Loucy (cell line): Measurements from ENCODE around the gene VWDE.

Source experiments
- H2AFZ ChIP-seq: fragments of 200-600 bp; sonication (generic); 2 replicates; pipeline ENCODE4 v1.6.0; 2016; ENCODE audit warnings: antibody characterized with exemption, mild to moderate bottlenecking, low read length, moderate library complexity
- H3F3A ChIP-seq: fragments of 200-600 bp; 2 replicates; pipeline ENCODE4 v1.6.0; 2016; ENCODE audit warnings: antibody characterized with exemption, low read depth, mild to moderate bottlenecking
- H3K27me3 ChIP-seq: fragments of 200-600 bp; sonication (generic); 2 replicates; pipeline ENCODE4 v1.6.1; 2014; ENCODE audit warnings: low read length, mild to moderate bottlenecking; ENCODE audit not compliant: insufficient read depth, poor library complexity, severe bottlenecking
- H3K36me3 ChIP-seq: fragments of 200-600 bp; sonication (generic); 2 replicates; pipeline ENCODE4 v1.6.1; 2016; ENCODE audit warnings: low read length; ENCODE audit not compliant: insufficient read depth
- H3K4me1 ChIP-seq: fragments of 200-600 bp; sonication (generic); 2 replicates; pipeline ENCODE4 v1.5.1; 2014; ENCODE audit warnings: low read length, mild to moderate bottlenecking; ENCODE audit not compliant: insufficient read depth, poor library complexity, severe bottlenecking
- H3K4me2 ChIP-seq: fragments of 200-600 bp; sonication (generic); 2 replicates; pipeline ENCODE4 v1.6.0; 2014; ENCODE audit warnings: antibody characterized with exemption, low read length, low read depth, mild to moderate bottlenecking; ENCODE audit not compliant: poor library complexity, severe bottlenecking
- H3K4me3 ChIP-seq: fragments of 200-600 bp; sonication (generic); 2 replicates; pipeline ENCODE4 v1.5.1; 2014; ENCODE audit warnings: low read length, mild to moderate bottlenecking, mixed read lengths; ENCODE audit not compliant: poor library complexity, severe bottlenecking
- H3K79me2 ChIP-seq: fragments of 200-600 bp; sonication (generic); 2 replicates; pipeline ENCODE4 v1.6.1; 2014; ENCODE audit warnings: low read length; ENCODE audit not compliant: insufficient read depth
- H3K9ac ChIP-seq: fragments of 200-600 bp; sonication (generic); 2 replicates; pipeline ENCODE4 v1.6.0; 2014; ENCODE audit warnings: mild to moderate bottlenecking, low read depth, low read length, moderate library complexity; ENCODE audit not compliant: poor library complexity, severe bottlenecking
- H3K9me2 ChIP-seq: fragments of 200-600 bp; sonication (generic); replicated peaks from 2 replicates; pipeline ENCODE4 v1.6.1; 2016; ENCODE audit warnings: low read depth, low read length, mixed read lengths
- H3K9me3 ChIP-seq: fragments of 200-600 bp; sonication (generic); 2 replicates; pipeline ENCODE4 v1.6.1; 2014; ENCODE audit warnings: mild to moderate bottlenecking, antibody characterized with exemption, low read length, low read depth; ENCODE audit not compliant: insufficient read depth
- H4K20me1 ChIP-seq: fragments of 200-600 bp; sonication (generic); 2 replicates; pipeline ENCODE4 v1.6.0; 2014; ENCODE audit warnings: antibody characterized with exemption, low read length, mild to moderate bottlenecking; ENCODE audit not compliant: insufficient read depth, poor library complexity, severe bottlenecking
- CTCF ChIP-seq: fragments of 200-600 bp; sonication (generic); conservative IDR thresholded peaks from 2 replicates; pipeline ENCODE4 v1.5.1; 2014; ENCODE audit warnings: mild to moderate bottlenecking, antibody characterized with exemption, low read length
- EZH2phosphoT487 ChIP-seq: fragments of 200-600 bp; IDR thresholded peaks from 2 replicates; pipeline ENCODE4 v1.6.1; 2018; ENCODE audit warnings: antibody characterized with exemption, mild to moderate bottlenecking, moderate library complexity, borderline replicate concordance

VWDE gene

GRCh38 chr7:12369072-12369471 is 34.6 kb downstream of the VWDE start:
- Histone ChIP-seq H3K4me2 (no peak overlapping the region), H3K4me1 (no peaks in the 10 kb centered on the region), H3K36me3 (no peaks in the 10 kb centered on the region)

GRCh38 chr7:12360948-12361347 is 42.7 kb downstream of the VWDE start:
- Histone ChIP-seq H3K9ac (no peak overlapping the region), H3K4me3 (no peak overlapping the region), H4K20me1 (no peaks in the 10 kb centered on the region), H3K9me2 (no peaks in the 10 kb centered on the region), H3K36me3 (no peaks in the 10 kb centered on the region), H3F3A (no peaks in the 10 kb centered on the region), H3K4me2 (no peak overlapping the region), H2AFZ (no peak overlapping the region), H3K79me2 (no peaks in the 10 kb centered on the region), H3K4me1 (no peaks in the 10 kb centered on the region), H3K27me3 (no peaks in the 10 kb centered on the region), H3K9me3 (no peaks in the 10 kb centered on the region)
- TF ChIP-seq CTCF (no peak), EZH2phosphoT487 (no peak)

More at GRCh38 chr7:12369072-12369471, 34.6 kb downstream of the VWDE start:
- no peak overlapping the region for H3K4me3 ChIP-seq
- H3K9me2 ChIP-seq, result no peaks in the 10 kb centered on the region
- no peaks in the 10 kb centered on the region for H3F3A ChIP-seq
- no peak overlapping the region for H3K9ac ChIP-seq
- no peak overlapping the region for H2AFZ ChIP-seq
- no peaks in the 10 kb centered on the region for H3K79me2 ChIP-seq
- no peaks in the 10 kb centered on the region for H4K20me1 ChIP-seq
- no peaks in the 10 kb centered on the region for H3K9me3 ChIP-seq
- H3K27me3 ChIP-seq, result no peaks in the 10 kb centered on the region
- TF ChIP-seq CTCF, result no peak

GRCh38 chr7:12358694-12359093 is 45.0 kb downstream of the VWDE start:
- no peaks in the 10 kb centered on the region for H3K27me3 ChIP-seq
- no peaks in the 10 kb centered on the region for H3K9me2 ChIP-seq
- H3K79me2 ChIP-seq, result no peaks in the 10 kb centered on the region
- H3F3A ChIP-seq, result no peaks in the 10 kb centered on the region
- no peaks in the 10 kb centered on the region for H3K9me3 ChIP-seq
- no peaks in the 10 kb centered on the region for H4K20me1 ChIP-seq
- H3K4me3 ChIP-seq, result no peak overlapping the region
- no peak overlapping the region for H3K4me2 ChIP-seq
- no peaks in the 10 kb centered on the region for H3K36me3 ChIP-seq
- TF ChIP-seq EZH2phosphoT487 (no peak), CTCF (no peak)
- H3K4me1 ChIP-seq, result no peaks in the 10 kb centered on the region
- no peak overlapping the region for H3K9ac ChIP-seq
- H2AFZ ChIP-seq, result no peak overlapping the region
